H1 (cell line): ENCODE measurements around the gene MLLT6. TPM values are rescaled to one million over a fixed set of nuclear protein-coding genes. Genes with fewer than 3 reads are reported as not detected.

ENCODE experiments used
- CTBP2 ChIP-seq: IDR thresholded peaks from 2 replicates; pipeline ENCODE4 v1.7.0; 2011; ENCODE audit warnings: borderline replicate concordance, mild to moderate bottlenecking, moderate library complexity, mixed read lengths, low read length; ENCODE audit not compliant: insufficient read depth, insufficient read length
- GTF2F1 ChIP-seq: IDR thresholded peaks from 2 replicates; pipeline ENCODE4 v1.6.1; 2012; ENCODE audit warnings: low read depth, low read length, improper control_type of control experiment, borderline replicate concordance
- SRF ChIP-seq: IDR thresholded peaks from 2 replicates; pipeline ENCODE4 v1.6.1; 2011; ENCODE audit warnings: mild to moderate bottlenecking, low read depth, low read length, moderate library complexity
- polyA plus RNA-seq, 7 experiments: library from polyadenylated mRNA; depleted of rRNA in 3 of 7; stranded (reverse) in 5 of 7; unstranded in 2 of 7; fragments of >200 nt in 5 of 7; fragments of 200-250 nt in 2 of 7; gene quantifications; 1 replicate in 5 of 7; 2 replicates in 1 of 7; 4 replicates in 1 of 7; pipeline versions ENCODE4 v1.2.1 to v1.2.3, GENCODE V29; 2011 to 2013; ENCODE audit warnings: missing spikeins in 2 of 7, mixed read lengths in 2 of 7
- total RNA-seq: library from RNA; stranded (reverse); fragmentation: NEBNext Ultra II Directional; extraction: Animal tissue kit (Norgen Biotek cat#: 25700); gene quantifications from 2 replicates; pipeline ENCODE4 v1.2.1, GENCODE V29; 2021
- TF ChIP-seq, protein P1 (sequence below): IDR thresholded peaks from 2 replicates; pipeline ENCODE4 v1.6.1; 2012; ENCODE audit warnings: inconsistent platforms

MLLT6 gene
- total and polyA plus RNA-seq, 2 of the 8 experiments (the other 6 are each of a cell fraction or from before 2014, with no cell fraction given), result 6.5 to 8.0 TPM

DNA sequence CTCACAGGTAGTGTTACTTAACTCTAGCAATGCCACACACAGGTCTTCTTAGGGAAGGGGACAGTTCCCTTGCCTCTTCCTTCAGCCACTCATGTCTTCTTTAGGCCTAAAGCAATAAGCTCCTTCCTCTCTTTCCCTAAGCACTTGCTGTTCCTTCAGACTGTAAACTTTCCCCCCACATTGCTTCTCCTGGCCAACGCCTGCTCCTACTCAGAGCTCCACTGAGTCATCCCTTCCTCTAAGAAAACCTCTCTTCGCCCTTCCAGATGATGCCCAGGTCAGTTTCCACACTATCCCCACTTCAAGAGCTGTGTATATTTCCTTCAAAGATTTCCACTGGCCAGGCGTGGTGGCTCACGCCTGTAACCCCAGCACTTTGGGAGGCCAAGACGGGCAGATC is 17.8 kb upstream of the MLLT6 start (continued):
- no peak for TF ChIP-seq SRF
- no peak for TF ChIP-seq GTF2F1
- TF ChIP-seq, protein P1, sequence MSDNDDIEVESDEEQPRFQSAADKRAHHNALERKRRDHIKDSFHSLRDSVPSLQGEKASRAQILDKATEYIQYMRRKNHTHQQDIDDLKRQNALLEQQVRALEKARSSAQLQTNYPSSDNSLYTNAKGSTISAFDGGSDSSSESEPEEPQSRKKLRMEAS, result no peak
- TF ChIP-seq CTBP2, result no peak
